PC-9 (cell line): ENCODE data around the gene MAML3.

Experiments
- EZH2 ChIP-seq: fragments of 200-600 bp; sonication (generic); IDR thresholded peaks from 2 replicates; pipeline ENCODE4 v1.8.0; 2017; ENCODE audit warnings: antibody characterized with exemption, low read depth
- TF ChIP-seq, protein P1 (sequence below): fragments of 200-600 bp; sonication (generic); conservative IDR thresholded peaks from 2 replicates; pipeline ENCODE4 v1.6.1; 2017; ENCODE audit warnings: mixed run types, antibody characterized with exemption, mild to moderate bottlenecking, moderate library complexity

GRCh38 chr4:139682309-139682708, 471.7 kb downstream of the MAML3 start:
- TF ChIP-seq, protein P1, sequence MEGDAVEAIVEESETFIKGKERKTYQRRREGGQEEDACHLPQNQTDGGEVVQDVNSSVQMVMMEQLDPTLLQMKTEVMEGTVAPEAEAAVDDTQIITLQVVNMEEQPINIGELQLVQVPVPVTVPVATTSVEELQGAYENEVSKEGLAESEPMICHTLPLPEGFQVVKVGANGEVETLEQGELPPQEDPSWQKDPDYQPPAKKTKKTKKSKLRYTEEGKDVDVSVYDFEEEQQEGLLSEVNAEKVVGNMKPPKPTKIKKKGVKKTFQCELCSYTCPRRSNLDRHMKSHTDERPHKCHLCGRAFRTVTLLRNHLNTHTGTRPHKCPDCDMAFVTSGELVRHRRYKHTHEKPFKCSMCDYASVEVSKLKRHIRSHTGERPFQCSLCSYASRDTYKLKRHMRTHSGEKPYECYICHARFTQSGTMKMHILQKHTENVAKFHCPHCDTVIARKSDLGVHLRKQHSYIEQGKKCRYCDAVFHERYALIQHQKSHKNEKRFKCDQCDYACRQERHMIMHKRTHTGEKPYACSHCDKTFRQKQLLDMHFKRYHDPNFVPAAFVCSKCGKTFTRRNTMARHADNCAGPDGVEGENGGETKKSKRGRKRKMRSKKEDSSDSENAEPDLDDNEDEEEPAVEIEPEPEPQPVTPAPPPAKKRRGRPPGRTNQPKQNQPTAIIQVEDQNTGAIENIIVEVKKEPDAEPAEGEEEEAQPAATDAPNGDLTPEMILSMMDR = no peak
- no peak for TF ChIP-seq EZH2
